ENCODE data around the gene SLC2A1.

SLC2A1 gene

GRCh38 chr1:42942444-42942843 is 16.2 kb downstream of the SLC2A1 start:
- DNase-seq (ENCODE audit: low spot score) = no peak

GRCh38 chr1:42941640-42942330 is 16.9 kb downstream of the SLC2A1 start:
- no peak for DNase-seq (ENCODE audit: low spot score)

- DNase-seq (ENCODE audit: low spot score) = no peak
Measured at GRCh38 chr1:42940851-42941639, 17.6 kb downstream of the SLC2A1 start.

- DNase-seq (ENCODE audit: low spot score) = peak; percentile 72
Measured at GRCh38 chr1:42938645-42939615, 19.7 kb downstream of the SLC2A1 start.

- no peak for DNase-seq (ENCODE audit: low spot score)
Measured at GRCh38 chr1:42937836-42938644, 20.6 kb downstream of the SLC2A1 start.

GRCh38 chr1:42937141-42937696 is 21.4 kb downstream of the SLC2A1 start:
- DNase-seq (ENCODE audit: low spot score) = no peak

- no peak for DNase-seq (ENCODE audit: low spot score)
Measured at GRCh38 chr1:42936309-42937078, 22.2 kb downstream of the SLC2A1 start.

GRCh38 chr1:42935971-42936308 is 22.7 kb downstream of the SLC2A1 start:
- DNase-seq (ENCODE audit: low spot score) = no peak

GRCh38 chr1:42935313-42935895 is 23.3 kb downstream of the SLC2A1 start:
- no peak for DNase-seq (ENCODE audit: low spot score)

- DNase-seq (ENCODE audit: low spot score) = no peak
Measured at GRCh38 chr1:42934541-42935312, 23.9 kb downstream of the SLC2A1 start.

GRCh38 chr1:42933610-42934491 is 24.8 kb downstream of the SLC2A1 start:
- no peak for DNase-seq (ENCODE audit: low spot score)

- DNase-seq (ENCODE audit: low spot score) = no peak
Measured at GRCh38 chr1:42933060-42933586, 25.5 kb downstream of the SLC2A1 start.

- DNase-seq (ENCODE audit: low spot score) = no peak
Measured at GRCh38 chr1:42932442-42932941, 26.2 kb downstream of the SLC2A1 start.

GRCh38 chr1:42931911-42932422 is 26.7 kb downstream of the SLC2A1 start:
- DNase-seq (ENCODE audit: low spot score) = no peak

- peak; percentile 81 for DNase-seq (ENCODE audit: low spot score)
Measured at GRCh38 chr1:42931108-42931539, 27.5 kb downstream of the SLC2A1 start.

GRCh38 chr1:42930178-42931107 is 28.2 kb downstream of the SLC2A1 start:
- DNase-seq (ENCODE audit: low spot score) = no peak

All from HuH-7.5 (cell line).